Naive B cell (primary cell): ENCODE results near the gene ZNF438. TPM values are rescaled to one million over a fixed set of nuclear protein-coding genes. Genes with fewer than 3 reads are reported as not detected.

Experiments
- ATAC-seq, 2 donors: fragments of 150-1000 bp; cut with Tn5 transposase; 2 replicates each; pipeline ENCODE4 v1.10.0; 2021; ENCODE audit warnings: low read depth in 2 of 2, mild to moderate bottlenecking in 2 of 2, moderate library complexity in 2 of 2
- DNase-seq: peaks from one replicate; pipeline ENCODE4 v3.0.0; 2022
- H3K27ac Mint-ChIP-seq, 6 donors: one replicate each; pipeline ENCODE4 v1.8.0; 2020 to 2022; ENCODE audit warnings: mild to moderate bottlenecking in 6 of 6, mixed read lengths in 6 of 6, moderate library complexity in 5 of 6, inconsistent platforms in 2 of 6
- H3K27me3 Mint-ChIP-seq, 3 donors: one replicate each; pipeline ENCODE4 v1.8.0; 2021 to 2022; ENCODE audit warnings: mixed read lengths in 3 of 3, mild to moderate bottlenecking in 1 of 3
- H3K36me3 Mint-ChIP-seq, 2 donors: one replicate each; pipeline ENCODE4 v1.8.0; 2020 to 2022; ENCODE audit warnings: mixed read lengths in 2 of 2, inconsistent platforms in 1 of 2, mild to moderate bottlenecking in 1 of 2
- H3K4me1 Mint-ChIP-seq, 3 donors: one replicate each; pipeline ENCODE4 v1.8.0; 2020 to 2022; ENCODE audit warnings: mixed read lengths in 3 of 3, inconsistent platforms in 1 of 3, mild to moderate bottlenecking in 1 of 3, moderate library complexity in 1 of 3
- H3K4me3 Mint-ChIP-seq, 8 donors: one replicate each; pipeline ENCODE4 v1.8.0; 2020 to 2022; ENCODE audit warnings: mild to moderate bottlenecking in 8 of 8, mixed read lengths in 8 of 8, moderate library complexity in 8 of 8, inconsistent platforms in 2 of 8
- H3K9me3 Mint-ChIP-seq, 7 donors: one replicate each; pipeline ENCODE4 v1.8.0; 2020 to 2022; ENCODE audit warnings: mixed read lengths in 7 of 7, mild to moderate bottlenecking in 5 of 7, inconsistent platforms in 2 of 7, moderate library complexity in 1 of 7
- polyA plus RNA-seq, 6 donors: library from polyadenylated mRNA; unstranded; fragments of 300-500 nt; fragmentation: Illumina TruSeq; gene quantifications; one replicate each; pipeline ENCODE4 v1.2.3, GENCODE V29; 2021; ENCODE audit warnings: low read depth in 6 of 6

ZNF438 gene
- polyA plus RNA-seq, 6 donors from 2014 or later: 2.6 to 5.9 (median 3.4) TPM

GRCh38 chr10:30865141-30865926 lies 166.3 kb downstream of the ZNF438 start:
- no peak for ATAC-seq
- Mint-ChIP-seq H3K36me3 (no peaks in the 10 kb centered on the region), H3K9me3 (no peaks in the 10 kb centered on the region), H3K27me3 (no peaks in the 10 kb centered on the region), H3K4me1 (no peaks in the 10 kb centered on the region), H3K27ac (no peak overlapping the region), H3K4me3 (no peak overlapping the region)
- no peak for DNase-seq

- no peaks in the 10 kb centered on the region for H3K36me3 Mint-ChIP-seq
- DNase-seq (no peak), ATAC-seq (no peak)
- H3K9me3 Mint-ChIP-seq: no peaks in the 10 kb centered on the region
- no peak overlapping the region for H3K27ac Mint-ChIP-seq
- H3K4me1 Mint-ChIP-seq: no peaks in the 10 kb centered on the region
- H3K27me3 Mint-ChIP-seq: no peaks in the 10 kb centered on the region
- no peak overlapping the region for H3K4me3 Mint-ChIP-seq
These were observed 168.0 kb downstream of the ZNF438 start for GRCh38 chr10:30863516-30864210.

- no peak for ATAC-seq
- no peak overlapping the region for H3K4me3 Mint-ChIP-seq
These were observed 169.2 kb downstream of the ZNF438 start for GRCh38 chr10:30862486-30862885.

GRCh38 chr10:30861976-30862375 lies 169.7 kb downstream of the ZNF438 start:
- ATAC-seq (no peak), DNase-seq (no peak)
- Mint-ChIP-seq H3K36me3 (no peaks in the 10 kb centered on the region), H3K27ac (no peak overlapping the region), H3K27me3 (no peaks in the 10 kb centered on the region), H3K4me1 (no peaks in the 10 kb centered on the region), H3K9me3 (no peaks in the 10 kb centered on the region), H3K4me3 (no peak overlapping the region)

More at GRCh38 chr10:30862486-30862885, 169.2 kb downstream of the ZNF438 start:
- H3K9me3 Mint-ChIP-seq: no peaks in the 10 kb centered on the region
- no peaks in the 10 kb centered on the region for H3K36me3 Mint-ChIP-seq
- H3K4me1 Mint-ChIP-seq: no peaks in the 10 kb centered on the region
- DNase-seq: no peak
- no peaks in the 10 kb centered on the region for H3K27me3 Mint-ChIP-seq
- H3K27ac Mint-ChIP-seq: no peak overlapping the region

GRCh38 chr10:30861221-30861620 lies 170.4 kb downstream of the ZNF438 start:
- Mint-ChIP-seq H3K9me3 (no peaks in the 10 kb centered on the region), H3K4me1 (no peaks in the 10 kb centered on the region), H3K36me3 (no peaks in the 10 kb centered on the region), H3K27me3 (no peaks in the 10 kb centered on the region), H3K27ac (no peak overlapping the region), H3K4me3 (no peak overlapping the region)
- DNase-seq (no peak), ATAC-seq (no peak)

- ATAC-seq: no peak
- H3K9me3 Mint-ChIP-seq: no peaks in the 10 kb centered on the region
These were observed 173.2 kb downstream of the ZNF438 start for GRCh38 chr10:30858499-30858898.

GRCh38 chr10:30857803-30858202 lies 173.9 kb downstream of the ZNF438 start:
- Mint-ChIP-seq H3K4me3 (no peak overlapping the region), H3K9me3 (no peaks in the 10 kb centered on the region), H3K36me3 (no peaks in the 10 kb centered on the region), H3K4me1 (no peaks in the 10 kb centered on the region), H3K27me3 (no peaks in the 10 kb centered on the region), H3K27ac (no peak overlapping the region)
- DNase-seq (no peak), ATAC-seq (no peak)

More at GRCh38 chr10:30858499-30858898, 173.2 kb downstream of the ZNF438 start:
- no peaks in the 10 kb centered on the region for H3K27me3 Mint-ChIP-seq
- H3K27ac Mint-ChIP-seq: no peak overlapping the region
- DNase-seq: no peak
- no peak overlapping the region for H3K4me3 Mint-ChIP-seq
- H3K4me1 Mint-ChIP-seq: no peaks in the 10 kb centered on the region
- no peaks in the 10 kb centered on the region for H3K36me3 Mint-ChIP-seq

GRCh38 chr10:30855131-30855530 lies 176.5 kb downstream of the ZNF438 start:
- Mint-ChIP-seq H3K4me3 (no peak overlapping the region), H3K27ac (peak overlapping the region in 2 of 6 donors; percentile 6 to 43), H3K27me3 (no peaks in the 10 kb centered on the region), H3K9me3 (no peaks in the 10 kb centered on the region), H3K4me1 (no peaks in the 10 kb centered on the region), H3K36me3 (no peaks in the 10 kb centered on the region)
- ATAC-seq (no peak), DNase-seq (no peak)

- no peak overlapping the region for H3K4me3 Mint-ChIP-seq
- H3K4me1 Mint-ChIP-seq: peaks cover 0 to 2% (median 0%) of the 10 kb centered on the region in 3 donors
- H3K36me3 Mint-ChIP-seq: peaks cover 1 to 3% of the 10 kb centered on the region in 2 donors
- ATAC-seq (no peak), DNase-seq (no peak)
- no peaks in the 10 kb centered on the region for H3K27me3 Mint-ChIP-seq
- peak overlapping the region in 1 of 6 donors; percentile 6 for H3K27ac Mint-ChIP-seq
- H3K9me3 Mint-ChIP-seq: no peaks in the 10 kb centered on the region
These were observed 177.0 kb downstream of the ZNF438 start for GRCh38 chr10:30854656-30855055.

- Mint-ChIP-seq H3K4me1 (peaks cover 0 to 4% (median 0%) of the 10 kb centered on the region in 3 donors), H3K4me3 (no peak overlapping the region), H3K27ac (no peak overlapping the region), H3K9me3 (no peaks in the 10 kb centered on the region), H3K36me3 (peaks cover 17% of the 10 kb centered on the region in 2 donors), H3K27me3 (no peaks in the 10 kb centered on the region)
- no peak for ATAC-seq
- DNase-seq: no peak
These were observed 178.6 kb downstream of the ZNF438 start for GRCh38 chr10:30853066-30853465.

GRCh38 chr10:30850776-30851175 lies 180.9 kb downstream of the ZNF438 start:
- Mint-ChIP-seq H3K4me3 (no peak overlapping the region), H3K27ac (no peak overlapping the region), H3K4me1 (peaks cover 0 to 8% (median 0%) of the 10 kb centered on the region in 3 donors), H3K36me3 (peaks cover 18 to 21% of the 10 kb centered on the region in 2 donors), H3K9me3 (no peaks in the 10 kb centered on the region), H3K27me3 (no peaks in the 10 kb centered on the region)
- no peak for DNase-seq
- no peak for ATAC-seq

GRCh38 chr10:30849231-30850035 lies 182.2 kb downstream of the ZNF438 start:
- peaks cover 18 to 25% of the 10 kb centered on the region in 2 donors for H3K36me3 Mint-ChIP-seq
- H3K4me3 Mint-ChIP-seq: no peak overlapping the region
- no peaks in the 10 kb centered on the region for H3K9me3 Mint-ChIP-seq
- ATAC-seq (no peak), DNase-seq (no peak)
- H3K27me3 Mint-ChIP-seq: no peaks in the 10 kb centered on the region
- H3K27ac Mint-ChIP-seq: peak overlapping the region in 1 of 6 donors; percentile 39
- H3K4me1 Mint-ChIP-seq: peaks cover 0 to 8% (median 0%) of the 10 kb centered on the region in 3 donors

- no peak for DNase-seq
- no peaks in the 10 kb centered on the region for H3K9me3 Mint-ChIP-seq
- peaks cover 0 to 8% (median 0%) of the 10 kb centered on the region in 3 donors for H3K4me1 Mint-ChIP-seq
- H3K27me3 Mint-ChIP-seq: no peaks in the 10 kb centered on the region
- no peak for ATAC-seq
- H3K27ac Mint-ChIP-seq: no peak overlapping the region
- peak overlapping the region in 1 of 8 donors; percentile 37 for H3K4me3 Mint-ChIP-seq
- H3K36me3 Mint-ChIP-seq: peaks cover 18 to 25% of the 10 kb centered on the region in 2 donors
These were observed 183.2 kb downstream of the ZNF438 start for GRCh38 chr10:30848396-30849032.
